DMS79 (cell line): Measurements from ENCODE around the gene MAGI2.
"Not testable (repeated sequence)": the region's sequence is repeated elsewhere in the genome, so short reads cannot be mapped to it uniquely, and the experiment has no call there.

ENCODE experiments used
- DNase-seq: peaks from one replicate; lab custom pipeline; 2025; lab: John Stamatoyannopoulos, UW

Gene MAGI2

DNA sequence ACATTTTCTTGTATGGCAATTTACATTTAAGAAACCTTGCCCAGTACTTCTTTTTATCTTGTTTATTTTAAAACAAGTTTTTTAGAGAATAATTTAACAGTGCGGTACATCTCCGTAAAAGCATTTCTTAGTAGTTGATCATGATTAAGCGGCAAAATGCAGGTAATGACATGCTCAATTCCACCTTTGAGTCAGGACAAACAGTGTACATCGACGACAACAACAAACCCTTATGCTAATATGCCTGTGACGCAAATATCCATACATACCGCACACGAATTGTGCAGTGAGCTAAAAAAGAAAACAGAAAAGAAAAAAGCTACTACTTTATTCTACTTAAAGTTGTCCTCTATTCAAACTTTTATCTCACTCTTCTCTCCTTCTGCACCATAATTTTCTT is 1.9 kb downstream of the MAGI2 start:
- DNase-seq, result no peak

DNA sequence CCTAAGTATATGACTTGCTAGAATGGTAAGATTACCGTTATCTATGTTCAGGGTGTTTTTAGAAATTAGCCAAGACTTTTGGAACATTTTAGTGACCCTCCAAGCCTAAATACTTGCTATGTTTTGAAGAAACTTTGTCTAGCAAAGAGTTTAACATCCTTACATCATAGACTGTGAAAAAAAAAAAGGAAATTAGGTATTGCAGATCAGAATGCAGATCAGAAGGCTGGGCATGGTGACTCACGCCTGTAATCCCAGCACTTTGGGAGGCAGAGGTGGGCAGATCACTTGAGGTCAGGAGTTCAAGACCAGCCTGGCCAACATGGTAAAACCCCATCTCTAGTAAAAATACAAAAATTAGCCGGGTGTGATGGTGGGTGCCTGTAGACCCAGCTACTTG is 10.7 kb downstream of the MAGI2 start:
- not testable (repeated sequence) for DNase-seq

DNA sequence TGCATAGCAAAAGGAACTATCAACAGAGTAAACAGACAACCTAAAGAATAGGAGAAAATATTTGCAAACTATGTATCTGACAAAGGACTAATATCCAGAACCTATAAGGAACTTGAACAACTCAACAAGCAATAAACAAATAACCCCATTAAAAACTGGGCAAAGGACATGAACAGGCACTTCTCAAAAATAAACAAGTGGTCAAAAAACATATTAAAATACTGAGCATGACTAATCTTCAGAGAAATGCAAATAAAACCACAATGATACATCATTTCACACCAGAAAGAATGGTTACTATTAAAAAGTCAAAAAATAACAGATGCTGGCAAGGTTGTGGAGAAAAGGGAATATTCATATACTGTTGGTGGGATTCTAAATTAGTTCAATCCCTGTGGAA is 17.1 kb downstream of the MAGI2 start:
- no peak for DNase-seq

DNA sequence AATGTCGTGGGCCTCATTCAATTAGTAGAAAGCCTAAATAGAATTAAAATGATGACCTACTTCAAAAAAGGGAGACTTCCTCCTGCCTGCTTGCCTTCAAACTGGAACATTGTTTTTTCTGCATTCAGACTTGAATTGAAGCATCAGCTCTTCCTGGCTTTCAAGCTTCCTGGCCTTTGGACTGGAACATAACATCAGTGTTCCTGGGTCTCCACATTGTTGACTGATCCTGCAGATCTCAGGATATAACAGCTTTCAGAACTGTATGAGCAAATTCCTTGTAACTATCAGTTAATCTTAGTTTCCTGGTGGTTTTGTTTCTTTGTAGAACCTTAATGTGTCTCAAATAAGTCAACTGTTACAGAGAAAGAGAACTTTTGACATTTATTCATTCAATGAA is 18.6 kb downstream of the MAGI2 start:
- no peak for DNase-seq

DNA sequence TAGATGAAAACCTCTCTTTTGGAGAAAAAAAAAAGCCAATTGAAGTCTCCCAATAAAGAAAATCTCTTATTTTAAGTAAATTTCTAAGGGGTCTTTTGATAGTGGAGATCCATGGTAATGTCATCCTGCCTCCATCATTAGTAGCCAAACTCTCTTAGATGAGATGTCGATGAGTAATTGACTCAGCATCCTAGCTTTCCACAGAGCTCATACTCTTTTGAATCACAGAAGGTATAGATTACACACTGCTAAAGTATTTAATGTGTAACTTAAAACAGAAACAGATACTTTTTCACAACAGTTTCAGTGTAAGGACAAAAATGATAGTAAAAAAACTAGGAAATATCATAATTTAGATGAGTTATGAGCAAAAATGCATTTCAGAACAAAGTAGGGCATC is 19.4 kb downstream of the MAGI2 start:
- DNase-seq, result no peak

DNA sequence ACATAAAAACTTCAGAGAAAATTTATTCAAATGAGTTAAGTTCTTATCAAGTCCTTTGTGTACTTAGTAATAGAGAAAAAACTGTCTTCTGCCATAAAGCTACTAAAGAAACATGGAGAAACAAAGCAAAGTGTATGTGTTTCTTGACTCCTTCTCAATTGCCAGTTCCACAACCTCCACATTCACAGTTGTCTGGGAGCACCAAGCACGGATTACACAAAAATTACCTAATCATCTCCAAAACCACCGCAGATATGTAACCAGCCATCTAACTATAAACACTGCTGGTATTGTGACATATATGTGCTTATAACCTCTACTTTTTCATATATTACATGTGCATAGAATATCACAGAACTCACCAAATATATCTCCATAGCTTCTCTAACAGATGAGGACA is 23.1 kb downstream of the MAGI2 start:
- DNase-seq, result no peak

DNA sequence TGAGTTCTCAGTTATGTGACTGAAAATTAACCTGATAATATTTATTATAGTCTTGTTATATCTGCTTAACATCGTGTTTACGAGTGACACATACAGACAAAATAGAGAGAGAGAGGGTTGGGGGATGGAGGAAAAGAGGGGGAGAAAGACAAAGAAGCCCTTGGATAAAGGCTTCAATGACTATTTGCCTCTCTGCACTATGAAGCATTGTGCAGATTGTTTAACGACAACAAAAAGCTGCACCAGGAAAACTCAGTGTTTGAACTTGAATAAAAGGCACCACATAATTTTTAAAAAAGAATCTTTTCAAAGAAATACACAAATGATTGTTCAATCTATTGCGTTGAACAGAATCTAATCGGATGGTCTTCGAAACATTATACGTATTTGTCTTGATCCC is 27.8 kb downstream of the MAGI2 start:
- DNase-seq, result no peak

DNA sequence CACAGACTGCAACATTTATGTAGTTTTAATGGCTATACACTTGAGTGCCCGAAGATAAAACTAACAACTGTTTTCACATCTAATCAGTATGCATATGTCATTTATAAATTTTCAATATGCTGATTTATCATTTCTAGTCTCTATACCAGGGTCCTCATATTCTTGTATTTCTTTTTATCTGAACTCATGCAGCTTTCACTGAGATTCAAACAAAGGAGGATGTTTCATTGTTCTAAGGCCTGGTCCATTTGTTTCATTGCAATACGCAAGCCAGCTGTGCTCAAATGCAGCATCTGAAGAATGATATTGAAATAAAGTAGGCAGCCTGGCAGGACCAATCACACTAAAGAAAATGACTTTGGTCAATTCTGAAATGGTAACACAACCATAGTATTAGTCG is 31.7 kb downstream of the MAGI2 start:
- no peak for DNase-seq

DNA sequence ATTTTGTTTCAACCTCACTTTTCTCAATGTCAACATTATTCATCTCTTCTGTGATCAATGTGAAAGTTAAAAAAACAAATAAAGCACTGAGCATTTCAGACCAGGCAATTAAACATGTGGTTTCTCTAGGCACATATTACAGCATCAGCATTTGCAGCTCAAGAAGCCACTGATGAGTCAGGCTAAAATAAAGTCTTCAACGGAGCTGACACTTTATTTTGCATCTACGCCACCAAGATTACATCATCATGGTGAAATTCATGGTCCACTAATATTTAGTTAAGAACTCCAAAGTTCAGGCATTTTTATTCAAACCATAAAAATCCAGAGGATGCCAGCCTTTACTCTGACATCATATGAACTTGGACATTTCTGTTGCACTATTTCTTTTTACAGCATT is 33.0 kb downstream of the MAGI2 start:
- DNase-seq, result no peak

DNA sequence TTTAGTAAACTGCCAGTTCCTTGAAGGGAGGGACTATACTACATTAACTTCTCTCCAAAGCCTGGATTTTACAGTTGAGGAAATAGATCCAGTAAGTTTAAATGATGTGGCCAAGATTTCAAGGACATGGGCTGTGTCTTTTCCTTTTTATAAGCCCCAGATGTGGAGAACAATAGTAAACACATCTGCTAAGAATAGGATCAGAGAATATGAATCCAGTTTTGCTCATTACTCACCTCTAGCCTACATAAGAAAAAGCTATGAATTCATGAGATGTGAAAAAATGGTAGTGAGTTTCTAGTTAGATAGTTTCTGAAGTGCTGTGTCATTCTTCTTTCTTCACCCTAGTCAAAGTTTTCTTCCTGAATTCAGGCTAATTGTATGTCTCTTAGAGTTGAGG is 38.6 kb downstream of the MAGI2 start:
- no peak for DNase-seq

DNA sequence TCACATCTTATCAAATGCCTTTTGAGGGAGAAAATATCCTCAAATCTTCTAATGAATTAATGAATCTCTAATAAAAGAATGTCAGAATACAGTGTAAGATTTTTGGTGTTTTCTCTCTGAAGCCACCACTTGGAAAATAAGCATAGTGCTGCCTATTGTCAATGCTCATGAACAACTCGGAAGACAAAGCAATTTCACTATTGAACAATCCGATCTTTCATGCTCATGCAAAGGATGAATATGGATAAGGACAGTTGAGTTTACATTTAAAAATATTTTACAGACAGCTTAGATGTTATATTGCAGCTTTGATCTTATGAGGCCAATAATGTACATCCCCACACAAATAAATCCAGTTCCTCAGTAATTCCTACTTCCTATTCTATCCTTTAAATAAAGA is 40.6 kb downstream of the MAGI2 start:
- DNase-seq, result no peak

DNA sequence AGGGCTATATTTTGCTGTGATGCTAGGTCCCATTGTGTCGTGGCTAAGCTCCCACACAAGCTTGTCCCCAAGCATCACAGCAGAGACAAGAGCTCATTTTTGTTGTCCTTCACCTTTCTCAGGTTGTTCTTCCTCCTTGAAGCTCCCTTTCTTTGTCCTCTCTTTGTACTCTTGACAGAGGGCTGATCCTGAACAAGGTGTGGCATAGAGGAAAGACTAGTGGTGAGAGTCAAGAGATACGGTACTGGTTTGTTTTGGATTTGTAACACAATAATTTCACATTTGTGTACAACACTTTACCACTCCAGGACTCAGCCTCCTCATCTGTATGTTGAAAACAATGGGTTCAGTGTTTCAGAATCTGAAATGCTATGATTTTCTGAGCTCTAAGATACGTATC is 41.0 kb downstream of the MAGI2 start:
- DNase-seq, result no peak

DNA sequence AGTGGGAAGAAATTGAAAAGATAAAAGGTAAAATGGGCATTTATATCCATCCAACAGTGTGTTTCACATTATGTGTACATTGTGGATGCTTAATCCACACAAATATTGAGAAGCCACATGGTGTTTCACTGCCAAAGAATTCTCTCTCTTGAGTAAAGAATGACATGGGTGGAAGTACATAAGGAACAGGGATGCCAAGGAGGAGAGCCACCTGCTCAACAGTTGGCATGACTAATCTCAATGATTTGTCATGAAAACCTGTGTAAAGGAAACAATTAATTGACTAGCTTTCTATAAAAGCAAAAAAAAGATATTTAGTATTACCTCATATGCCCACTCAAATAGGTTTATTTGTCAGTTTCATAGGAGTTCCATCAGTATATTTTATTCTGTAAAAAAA is 43.1 kb downstream of the MAGI2 start:
- no peak for DNase-seq

DNA sequence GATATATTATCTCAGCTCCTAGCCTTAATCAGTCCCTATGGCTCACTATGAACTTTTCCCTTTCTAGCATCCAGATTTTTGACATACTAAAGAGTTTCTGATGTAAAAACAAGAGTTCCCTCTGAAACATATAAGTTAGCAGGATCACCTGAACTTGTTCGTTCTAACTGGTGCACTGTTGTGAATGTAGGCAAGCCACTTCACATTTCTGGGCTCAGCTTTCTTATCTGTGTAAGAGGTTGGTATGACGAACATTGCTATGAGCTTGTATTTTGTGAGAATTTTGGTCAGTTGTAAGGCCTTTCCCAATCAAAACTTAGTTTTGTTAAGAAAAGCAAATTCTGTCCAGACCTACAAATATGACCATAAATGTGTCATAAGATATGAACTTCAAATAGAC is 46.1 kb downstream of the MAGI2 start:
- no peak for DNase-seq

DNA sequence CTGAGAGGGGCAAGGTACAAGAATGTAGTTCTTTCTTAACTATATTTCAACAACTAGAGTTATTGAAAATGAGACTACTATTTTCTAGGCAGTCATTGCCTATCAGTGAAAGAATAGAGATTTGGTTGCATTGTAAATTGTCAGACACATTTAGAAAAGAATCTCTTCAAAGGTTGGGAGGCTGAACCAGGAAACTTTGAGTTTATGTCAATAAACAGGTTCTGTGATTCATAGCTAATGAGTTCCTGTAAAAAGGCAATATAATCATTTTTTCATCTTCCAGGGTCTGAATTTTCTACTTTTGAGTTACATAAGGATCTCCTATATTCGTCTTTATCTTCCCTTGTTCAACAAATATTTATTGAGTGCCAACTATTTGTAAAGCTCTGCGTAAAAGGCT is 47.1 kb downstream of the MAGI2 start:
- DNase-seq, result no peak

DNA sequence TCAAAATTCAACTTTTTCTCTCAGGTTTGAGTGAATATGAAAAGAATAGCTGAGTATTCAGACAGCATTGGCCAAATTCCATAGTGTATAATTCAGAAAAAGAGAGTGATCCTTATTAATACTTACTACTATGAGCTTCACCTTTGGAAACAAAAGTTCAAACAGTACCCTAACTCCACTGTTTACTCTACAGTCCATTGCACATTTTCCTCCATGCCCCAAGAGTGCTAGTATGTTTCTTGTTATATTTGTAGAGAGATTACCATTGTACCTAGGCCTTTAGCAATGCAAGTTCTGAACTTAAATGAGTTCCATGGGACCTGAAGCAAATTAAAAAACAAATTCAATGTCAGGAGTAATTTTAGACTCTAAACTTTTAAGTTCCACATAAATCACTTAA is 48.1 kb downstream of the MAGI2 start:
- no peak for DNase-seq

DNA sequence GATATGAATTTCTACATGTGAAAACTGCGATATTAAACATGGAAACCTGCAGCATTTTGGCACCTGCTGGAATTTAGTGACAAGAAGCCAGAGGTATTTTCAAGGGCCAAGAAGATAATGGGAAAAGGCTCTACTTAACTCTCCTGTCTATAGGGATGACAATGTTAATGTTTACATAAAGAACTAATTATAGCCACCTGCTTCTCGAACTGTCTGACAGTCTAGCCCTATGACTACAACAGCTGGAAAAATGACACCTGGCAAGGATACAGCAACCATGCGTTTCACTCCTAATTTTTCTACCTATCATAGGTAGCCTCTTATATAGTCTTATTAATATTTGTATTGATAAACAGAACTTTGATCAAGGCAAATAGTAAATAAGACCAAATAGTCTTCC is 49.6 kb downstream of the MAGI2 start:
- DNase-seq, result no peak

DNA sequence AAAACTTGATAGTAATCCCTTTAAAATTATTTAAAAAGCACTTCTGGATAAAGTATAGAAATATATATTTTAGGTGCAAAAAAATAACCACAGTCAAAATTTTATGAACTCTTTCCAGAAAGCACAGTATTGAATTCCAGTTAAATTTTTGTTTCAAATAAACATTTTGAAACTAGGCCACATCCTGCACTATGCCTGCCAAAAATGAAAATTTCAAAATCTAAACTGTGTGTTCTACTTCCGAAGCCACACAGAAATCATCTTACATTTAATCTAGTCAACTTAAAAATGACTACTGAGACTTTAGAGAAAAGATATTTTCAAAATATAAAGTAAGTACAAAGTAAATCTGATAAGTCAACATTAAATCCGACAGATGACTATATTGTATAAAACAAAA is 50.0 kb downstream of the MAGI2 start:
- no peak for DNase-seq

DNA sequence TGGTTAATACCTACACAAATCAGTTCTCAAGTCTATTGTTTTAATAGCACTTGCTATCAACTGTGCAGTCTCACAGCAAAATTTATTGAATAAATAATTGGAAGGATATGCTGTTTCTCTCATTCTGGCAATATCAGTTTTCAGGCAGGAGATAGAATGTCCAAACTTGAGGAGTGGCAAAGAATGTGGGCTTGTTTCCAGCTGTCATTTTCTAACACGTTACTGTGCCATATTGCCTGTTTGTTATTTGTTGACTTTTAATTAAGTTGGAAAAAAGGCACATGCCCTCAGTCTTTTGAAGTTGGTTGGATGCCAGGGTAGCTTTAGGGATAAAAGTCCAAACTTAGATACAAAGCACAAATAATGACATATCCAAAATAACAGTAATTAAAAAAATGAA is 52.2 kb downstream of the MAGI2 start:
- no peak for DNase-seq

DNA sequence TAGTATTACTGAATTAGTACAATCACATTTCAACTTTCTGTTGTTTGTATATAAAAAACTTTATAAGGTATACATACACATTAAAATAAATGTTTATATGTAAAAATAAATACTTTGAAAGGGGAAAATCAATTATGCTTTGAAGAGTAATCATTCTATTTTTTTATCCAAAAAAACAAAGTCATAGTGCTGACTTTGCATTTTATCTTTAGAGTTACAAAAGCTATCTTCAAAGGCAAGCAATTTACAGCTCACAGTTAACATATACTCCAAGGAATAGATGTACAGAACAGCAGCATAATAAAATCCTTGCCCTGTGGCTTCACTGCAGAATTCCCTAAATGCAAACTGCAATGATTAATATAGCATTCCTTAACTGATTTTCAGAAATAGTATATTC is 53.2 kb downstream of the MAGI2 start:
- no peak for DNase-seq

DNA sequence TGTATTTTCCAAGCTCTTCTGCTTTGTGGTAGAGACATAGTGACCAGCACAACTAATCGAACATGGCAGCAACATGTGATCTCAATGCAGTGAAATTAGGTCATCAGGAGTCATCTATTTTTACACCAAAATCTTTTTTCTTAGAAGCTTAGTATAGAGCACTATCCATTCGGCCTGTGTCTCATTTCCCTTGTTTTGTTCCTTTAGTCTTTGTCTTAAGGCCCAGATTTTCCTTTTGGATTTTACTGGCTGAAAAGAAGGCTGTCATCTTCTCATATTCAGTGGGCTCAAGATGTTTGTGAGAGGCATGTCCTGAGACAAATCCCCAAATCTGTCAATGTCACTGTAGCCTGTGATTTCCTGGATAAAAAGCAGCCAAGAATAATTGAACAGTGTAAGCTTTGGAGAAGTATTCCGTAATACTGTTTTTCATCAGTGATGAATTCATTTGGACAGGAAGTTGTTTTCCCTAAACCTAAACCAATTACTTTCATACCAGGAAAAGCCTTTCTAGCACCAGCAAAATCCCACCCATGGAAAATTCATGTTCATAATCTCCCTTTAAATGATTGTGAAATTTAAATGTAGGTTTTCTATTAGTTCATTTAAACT is 55.2 kb downstream of the MAGI2 start:
- no peak for DNase-seq

DNA sequence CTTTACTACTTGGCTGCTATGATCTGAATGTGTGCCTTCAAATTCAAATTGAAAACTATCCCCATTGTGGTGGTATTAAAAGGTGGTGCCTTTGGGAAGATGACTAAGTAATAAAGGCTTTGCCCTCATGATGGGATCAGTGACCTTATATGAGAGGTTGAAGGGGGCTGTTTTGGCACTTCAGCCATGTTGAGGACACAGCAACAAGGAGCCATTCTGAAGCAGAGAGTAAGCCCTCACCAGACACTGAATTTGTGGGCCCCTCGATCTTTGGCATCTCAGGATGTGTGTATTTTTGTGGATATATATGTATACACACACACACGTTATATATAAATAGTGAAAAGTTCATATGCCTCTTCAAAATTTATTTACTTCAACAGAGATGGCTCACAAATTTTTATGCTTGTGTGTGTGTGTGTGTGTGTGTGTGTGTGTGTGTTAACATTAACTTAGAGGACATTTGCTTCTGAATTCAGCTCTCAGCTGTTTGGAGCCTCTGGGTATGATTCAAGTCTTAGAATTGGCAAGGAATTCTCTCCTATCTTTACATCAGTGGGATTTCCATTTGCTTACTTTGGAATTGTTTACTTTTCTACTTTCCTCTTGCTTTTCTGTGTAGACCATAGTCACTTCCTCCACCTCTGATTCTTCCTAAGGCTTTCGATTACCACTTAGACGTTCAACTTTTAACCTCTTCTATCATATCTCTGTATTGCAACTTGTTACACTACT is 66.6 kb downstream of the MAGI2 start:
- no peak for DNase-seq

DNA sequence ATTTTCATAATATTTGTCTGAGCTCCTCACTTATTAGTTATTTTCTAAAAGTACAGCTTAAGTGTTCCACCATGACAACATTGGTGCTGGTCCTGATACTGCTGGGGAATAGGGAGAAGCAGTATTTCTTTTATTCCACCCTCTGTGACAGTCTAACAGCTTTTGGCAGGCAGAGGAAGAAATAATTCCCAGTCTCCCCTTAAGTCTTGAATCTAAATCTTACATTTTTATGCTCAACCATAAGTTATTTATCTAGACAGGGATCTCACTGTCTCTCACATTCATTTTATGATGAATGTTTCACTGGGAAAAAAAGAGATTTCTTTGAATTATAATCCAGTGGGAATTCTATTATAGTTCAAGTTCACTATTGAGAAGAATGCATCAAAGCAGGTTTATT is 71.5 kb downstream of the MAGI2 start:
- no peak for DNase-seq

DNA sequence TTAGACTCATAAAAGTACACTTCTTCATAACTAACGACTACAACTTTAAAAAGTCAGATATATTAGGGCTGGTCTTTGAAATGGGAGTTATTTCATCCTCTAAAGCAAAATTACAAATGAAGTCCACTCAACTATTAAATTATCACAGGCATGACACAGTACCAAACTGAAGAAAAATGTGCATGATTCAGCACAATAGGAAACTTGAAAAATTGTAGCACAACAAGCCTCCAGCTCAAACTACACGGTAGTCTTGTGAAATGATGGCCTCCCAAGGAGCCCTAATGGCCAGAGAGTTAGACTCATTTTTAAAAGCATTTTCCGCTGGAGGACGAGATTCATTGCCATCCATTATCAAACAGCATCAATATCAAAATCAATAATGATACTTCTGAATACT is 76.4 kb downstream of the MAGI2 start:
- no peak for DNase-seq
